WTC11 (cell line): ENCODE data around the gene NUDT8. TPM values are rescaled to one million over a fixed set of nuclear protein-coding genes. Genes with fewer than 3 reads are reported as not detected.

Source experiments
- ATAC-seq: fragments of 200-7000 bp; cut with Tn5 transposase; 2 replicates; pipeline ENCODE4 v1.10.0; 2021; ENCODE audit warnings: mild to moderate bottlenecking, moderate library complexity
- CTCF ChIA-PET: fragments of 300-600 bp; sonication (Branson Sonifier 250); formaldehyde crosslinking; loops from one replicate; lab custom pipeline; 2021; ENCODE audit warnings: antibody characterized with exemption; lab: Charles Lee
- POLR2A ChIA-PET: fragments of 350-600 bp; sonication (Branson Sonifier 250); formaldehyde crosslinking; loops from one replicate; lab custom pipeline; 2021; ENCODE audit warnings: antibody characterized with exemption; lab: Charles Lee
- DNase-seq: peaks from one replicate; pipeline ENCODE4 v3.0.0; 2021; ENCODE audit warnings: low spot score
- H3K27ac Mint-ChIP-seq: 2 replicates; pipeline ENCODE4 v1.8.0; 2021; ENCODE audit warnings: mixed read lengths
- H3K27me3 Mint-ChIP-seq: 2 replicates; pipeline ENCODE4 v1.8.0; 2021; ENCODE audit warnings: low read depth, mild to moderate bottlenecking, moderate library complexity, mixed read lengths
- H3K36me3 Mint-ChIP-seq: 2 replicates; pipeline ENCODE4 v1.8.0; 2021; ENCODE audit warnings: mixed read lengths
- H3K4me1 Mint-ChIP-seq: 2 replicates; pipeline ENCODE4 v1.8.0; 2022; ENCODE audit warnings: mixed read lengths
- H3K4me3 Mint-ChIP-seq: 2 replicates; pipeline ENCODE4 v1.8.0; 2021; ENCODE audit warnings: mild to moderate bottlenecking, moderate library complexity, mixed read lengths
- H3K9me3 Mint-ChIP-seq: 2 replicates; pipeline ENCODE4 v1.8.0; 2021; ENCODE audit warnings: mixed read lengths
- AR ChIP-seq: fragments of 250-450 bp; sonication (Bioruptor Pico); IDR thresholded peaks from 2 replicates; pipeline ENCODE4 v1.9.0; 2021; ENCODE audit warnings: mild to moderate bottlenecking
- ATF3 ChIP-seq: sonication (generic); formaldehyde crosslinking; conservative IDR thresholded peaks from 2 replicates; pipeline ENCODE4 v1.8.1; 2022; ENCODE audit warnings: mild to moderate bottlenecking, missing genetic modification reagents
- ATF6 ChIP-seq: sonication (generic); formaldehyde crosslinking; IDR thresholded peaks from 2 replicates; pipeline ENCODE4 v1.8.1; 2023; ENCODE audit warnings: mild to moderate bottlenecking, missing genetic modification reagents
- E2F5 ChIP-seq: sonication (generic); formaldehyde crosslinking; IDR thresholded peaks from 2 replicates; pipeline ENCODE4 v1.8.1; 2022; ENCODE audit warnings: mild to moderate bottlenecking, moderate library complexity, missing genetic modification reagents
- FOXJ3 ChIP-seq: sonication (generic); formaldehyde crosslinking; IDR thresholded peaks from 2 replicates; pipeline ENCODE4 v1.9.0; 2021; ENCODE audit warnings: missing genetic modification reagents, mild to moderate bottlenecking, borderline replicate concordance
- GRHL2 ChIP-seq: fragments of 250-450 bp; sonication (Bioruptor Pico); IDR thresholded peaks from 2 replicates; pipeline ENCODE4 v1.8.0; 2022; ENCODE audit warnings: mild to moderate bottlenecking, moderate library complexity; ENCODE audit not compliant: insufficient replicate concordance, severe bottlenecking
- JAZF1 ChIP-seq: fragments of 250-450 bp; sonication (Bioruptor Pico); IDR thresholded peaks from 2 replicates; pipeline ENCODE4 v1.9.0; 2021; ENCODE audit warnings: moderate library complexity, mild to moderate bottlenecking, inconsistent platforms
- KAT7 ChIP-seq: sonication (generic); formaldehyde crosslinking; IDR thresholded peaks from 2 replicates; pipeline ENCODE4 v1.8.1; 2023; ENCODE audit warnings: missing genetic modification reagents, mild to moderate bottlenecking, borderline replicate concordance
- MXD4 ChIP-seq: fragments of 250-450 bp; sonication (Bioruptor Pico); IDR thresholded peaks from 2 replicates; pipeline ENCODE4 v1.8.0; 2021; ENCODE audit warnings: mild to moderate bottlenecking, moderate library complexity, borderline replicate concordance
- NFE2L1 ChIP-seq: sonication (generic); formaldehyde crosslinking; IDR thresholded peaks from 2 replicates; pipeline ENCODE4 v1.8.1; 2023; ENCODE audit warnings: missing genetic modification reagents
- NR1H2 ChIP-seq: sonication (generic); formaldehyde crosslinking; IDR thresholded peaks from 2 replicates; pipeline ENCODE4 v1.9.0; 2021; ENCODE audit warnings: mild to moderate bottlenecking, moderate library complexity, missing genetic modification reagents
- NR2C2 ChIP-seq: sonication (generic); formaldehyde crosslinking; IDR thresholded peaks from 2 replicates; pipeline ENCODE4 v1.8.0; 2022; ENCODE audit warnings: mild to moderate bottlenecking, missing genetic modification reagents
- NR3C1 ChIP-seq: sonication (generic); formaldehyde crosslinking; conservative IDR thresholded peaks from 2 replicates; pipeline ENCODE4 v1.8.1; 2023; ENCODE audit warnings: low read depth, mild to moderate bottlenecking, missing genetic modification reagents
- PREB ChIP-seq: sonication (generic); formaldehyde crosslinking; IDR thresholded peaks from 2 replicates; pipeline ENCODE4 v1.8.1; 2022; ENCODE audit warnings: mild to moderate bottlenecking, missing genetic modification reagents, moderate library complexity, borderline replicate concordance
- PRRX2 ChIP-seq: fragments of 250-450 bp; sonication (Bioruptor Pico); IDR thresholded peaks from 2 replicates; pipeline ENCODE4 v1.8.0; 2021; ENCODE audit warnings: mild to moderate bottlenecking
- SMAD3 ChIP-seq: sonication (generic); formaldehyde crosslinking; IDR thresholded peaks from 2 replicates; pipeline ENCODE4 v1.8.0; 2022; ENCODE audit warnings: missing genetic modification reagents, mild to moderate bottlenecking, borderline replicate concordance
- TEAD4 ChIP-seq: sonication (generic); formaldehyde crosslinking; IDR thresholded peaks from 2 replicates; pipeline ENCODE4 v1.8.0; 2022; ENCODE audit warnings: mild to moderate bottlenecking, missing genetic modification reagents
- ZBTB43 ChIP-seq: sonication (generic); formaldehyde crosslinking; IDR thresholded peaks from 2 replicates; pipeline ENCODE4 v1.8.1; 2023; ENCODE audit warnings: mild to moderate bottlenecking, missing genetic modification reagents
- ZNF232 ChIP-seq: sonication (generic); formaldehyde crosslinking; IDR thresholded peaks from 2 replicates; pipeline ENCODE4 v1.8.0; 2022; ENCODE audit warnings: mild to moderate bottlenecking, missing genetic modification reagents
- ZNF396 ChIP-seq: fragments of 250-450 bp; sonication (Bioruptor Pico); IDR thresholded peaks from 2 replicates; pipeline ENCODE4 v1.8.0; 2021; ENCODE audit warnings: mild to moderate bottlenecking, moderate library complexity, borderline replicate concordance
- ZNF425 ChIP-seq: fragments of 250-450 bp; sonication (Bioruptor Pico); conservative IDR thresholded peaks from 2 replicates; pipeline ENCODE4 v1.9.0; 2021; ENCODE audit warnings: mild to moderate bottlenecking
- total RNA-seq: library from RNA; stranded (reverse); gene quantifications from 3 replicates; pipeline ENCODE4 v1.2.3, GENCODE V29; 2021

Gene NUDT8
- total RNA-seq, 1 experiment from 2014 or later, result 8.3 TPM

- TF ChIP-seq PRRX2 (CRISPR knock-in tag), result no peak
- TF ChIP-seq NR2C2 (CRISPR knock-in tag), result no peak
- TF ChIP-seq NR1H2 (CRISPR knock-in tag), result no peak
- no peak for TF ChIP-seq E2F5 (CRISPR knock-in tag)
- TF ChIP-seq ZNF396 (CRISPR knock-in tag), result no peak
- no peak for TF ChIP-seq PREB (CRISPR knock-in tag)
- TF ChIP-seq TEAD4 (CRISPR knock-in tag), result no peak
- no peak for TF ChIP-seq NFE2L1 (CRISPR knock-in tag)
- TF ChIP-seq MXD4 (CRISPR knock-in tag), result no peak
- TF ChIP-seq ZNF425 (CRISPR knock-in tag), result no peak
- TF ChIP-seq JAZF1 (CRISPR knock-in tag), result no peak
- TF ChIP-seq SMAD3, result no peak
- TF ChIP-seq, all 79 proteins: peak for 0
These were observed 29.3 kb downstream of the NUDT8 start (continued) for GRCh38 chr11:67600324-67601029.

- POLR2A ChIA-PET, result interaction anchor here (0.6 kb wide), 1 partner anchor 226 kb away, joined by 5 read pairs; the partner anchor contains the start of gene CLCF1
- no peak for DNase-seq
- CTCF ChIA-PET, result no interaction called here
- Mint-ChIP-seq H3K27ac (no peak overlapping the region), H3K4me1 (peaks cover 9% of the 10 kb centered on the region), H3K9me3 (peaks cover 26% of the 10 kb centered on the region), H3K4me3 (no peak overlapping the region), H3K27me3 (peaks cover 5% of the 10 kb centered on the region), H3K36me3 (peaks cover 13% of the 10 kb centered on the region)
- ATAC-seq, result no peak
- TF ChIP-seq KAT7 (CRISPR knock-in tag) (no peak), FOXJ3 (CRISPR knock-in tag) (no peak), E2F5 (CRISPR knock-in tag) (no peak), NR3C1 (CRISPR knock-in tag) (no peak), AR (CRISPR knock-in tag) (no peak), ATF6 (CRISPR knock-in tag) (no peak), SMAD3 (no peak), GRHL2 (no peak), ZBTB43 (CRISPR knock-in tag) (no peak), ZNF425 (CRISPR knock-in tag) (no peak), ATF3 (no peak), ZNF232 (CRISPR knock-in tag) (no peak)
These were observed 30.6 kb downstream of the NUDT8 start for GRCh38 chr11:67599149-67599548.
